H1 (cell line): ENCODE measurements around the gene INCENP. TPM values are rescaled to one million over a fixed set of nuclear protein-coding genes. Genes with fewer than 3 reads are reported as not detected.

Experiments
- CTCF ChIA-PET: fragments of 300-600 bp; sonication (Branson Sonifier 250); formaldehyde crosslinking; loops from one replicate; lab custom pipeline; 2021; ENCODE audit not compliant: partially characterized antibody; lab: Charles Lee
- POLR2A ChIA-PET: fragments of 300-600 bp; sonication (Branson Sonifier 250); formaldehyde crosslinking; loops from one replicate; lab custom pipeline; 2021; ENCODE audit warnings: inconsistent platforms; ENCODE audit not compliant: partially characterized antibody; lab: Charles Lee
- DNase-seq, 2 experiments: peaks; one replicate each; pipeline versions ENCODE4 v3.0.0 to v3.0.0-alpha.2; 2010 to 2022; ENCODE audit warnings: low spot score in 2 of 2, low read depth in 1 of 2, mixed read lengths in 1 of 2
- FAIRE-seq: peaks from 2 replicates; lab custom pipeline; 2011; peaks lifted over from hg19 to GRCh38; lab: Jason Lieb, UNC
- H2AFZ ChIP-seq: 2 replicates; pipeline ENCODE4 v1.8.1; 2012; ENCODE audit warnings: low read length, inconsistent platforms
- H2AK5ac ChIP-seq: 2 replicates; pipeline ENCODE4 v1.6.1; 2013; ENCODE audit warnings: low read depth, low read length
- H2BK120ac ChIP-seq: replicated peaks from 2 replicates; pipeline ENCODE3; 2013; ENCODE audit warnings: low read depth, low read length, inconsistent platforms
- H2BK12ac ChIP-seq: 2 replicates; pipeline ENCODE4 v1.6.1; 2013; ENCODE audit warnings: low read depth, low read length
- H2BK15ac ChIP-seq: 2 replicates; pipeline ENCODE4 v1.6.1; 2013; ENCODE audit warnings: low read length
- H2BK20ac ChIP-seq: 2 replicates; pipeline ENCODE4 v1.6.1; 2013; ENCODE audit warnings: low read length
- H2BK5ac ChIP-seq: 2 replicates; pipeline ENCODE4 v1.6.1; 2013; ENCODE audit warnings: low read depth, low read length
- H3K14ac ChIP-seq: 2 replicates; pipeline ENCODE4 v1.6.1; 2013; ENCODE audit warnings: inconsistent platforms; ENCODE audit not compliant: insufficient read length
- H3K18ac ChIP-seq: 2 replicates; pipeline ENCODE4 v1.6.1; 2013; ENCODE audit warnings: low read length; ENCODE audit errors: extremely low read depth
- H3K23ac ChIP-seq: 2 replicates; pipeline ENCODE4 v1.6.1; 2013; ENCODE audit warnings: inconsistent platforms; ENCODE audit not compliant: insufficient read length
- H3K23me2 ChIP-seq: 2 replicates; pipeline ENCODE4 v1.6.1; 2013; ENCODE audit warnings: low read depth, low read length
- H3K27ac ChIP-seq: 2 replicates; pipeline ENCODE4 v1.6.1; 2011; ENCODE audit warnings: low read depth, low read length, inconsistent platforms
- H3K27me3 ChIP-seq, 4 experiments: replicated peaks in 1 of 4; 1 replicate in 1 of 4; 2 replicates in 3 of 4; pipeline versions ENCODE4 v1.6.1 to v1.8.1; 2011 to 2013; ENCODE audit warnings: low read length in 3 of 4, mild to moderate bottlenecking in 3 of 4, inconsistent platforms in 2 of 4, mixed read lengths in 2 of 4, moderate library complexity in 1 of 4; ENCODE audit not compliant: control insufficient read depth in 3 of 4, insufficient read depth in 3 of 4; ENCODE audit errors: extremely low read depth in 1 of 4
- H3K36me3 ChIP-seq, 4 experiments: 2 replicates each; pipeline versions ENCODE4 v1.6.1 to v1.8.1; 2011 to 2013; ENCODE audit warnings: mild to moderate bottlenecking in 4 of 4, low read length in 3 of 4, moderate library complexity in 2 of 4, control low read depth in 1 of 4, inconsistent platforms in 1 of 4; ENCODE audit not compliant: insufficient read depth in 4 of 4, control insufficient read depth in 2 of 4
- H3K4ac ChIP-seq: replicated peaks from 2 replicates; pipeline ENCODE3; 2013; ENCODE audit warnings: low read length, low read depth, mixed read lengths, inconsistent platforms; ENCODE audit not compliant: insufficient read length
- H3K4me1 ChIP-seq, 4 experiments: replicated peaks in 1 of 4; 1 replicate in 1 of 4; 2 replicates in 3 of 4; pipeline versions ENCODE4 v1.6.1 to v1.8.1; 2011 to 2013; ENCODE audit warnings: low read length in 3 of 4, inconsistent platforms in 2 of 4, mixed read lengths in 1 of 4; ENCODE audit not compliant: insufficient read depth in 4 of 4, control insufficient read depth in 3 of 4
- H3K4me2 ChIP-seq, 2 experiments: 2 replicates each; pipeline versions ENCODE4 v1.6.1 to v1.8.1; 2011 to 2013; ENCODE audit warnings: low read depth in 2 of 2, low read length in 2 of 2, control low read depth in 1 of 2, inconsistent platforms in 1 of 2, mild to moderate bottlenecking in 1 of 2; ENCODE audit not compliant: insufficient read depth in 1 of 2
- H3K4me3 ChIP-seq, 4 experiments: fragments of 200-600, 300-600 bp in 1 of 4; sonication (generic), shearing (Covaris generic), sonication (Bioruptor Twin) in 1 of 4; 2 replicates each; pipeline versions ENCODE4 v1.5.1 to v1.8.1; 2011 to 2016; ENCODE audit warnings: low read length in 4 of 4, low read depth in 3 of 4, control low read depth in 2 of 4, inconsistent platforms in 2 of 4, mild to moderate bottlenecking in 2 of 4, mixed read lengths in 1 of 4, moderate library complexity in 1 of 4; ENCODE audit not compliant: insufficient read depth in 2 of 4; ENCODE audit errors: extremely low read depth in 1 of 4
- H3K56ac ChIP-seq: replicated peaks from 2 replicates; pipeline ENCODE3; 2013; ENCODE audit warnings: low read depth, mild to moderate bottlenecking, mixed read lengths, low read length, inconsistent platforms; ENCODE audit not compliant: insufficient read length
- H3K79me1 ChIP-seq: 2 replicates; pipeline ENCODE4 v1.6.1; 2013; ENCODE audit warnings: low read depth, low read length, control low read depth
- H3K79me2 ChIP-seq, 2 experiments: 2 replicates each; pipeline versions ENCODE4 v1.6.1 to v1.8.1; 2012 to 2013; ENCODE audit warnings: low read length in 2 of 2, mild to moderate bottlenecking in 2 of 2, inconsistent platforms in 1 of 2; ENCODE audit not compliant: insufficient read depth in 2 of 2, control insufficient read depth in 1 of 2
- H3K9ac ChIP-seq, 4 experiments: replicated peaks in 1 of 4; 1 replicate in 1 of 4; 2 replicates in 3 of 4; pipeline versions ENCODE4 v1.6.1 to v1.8.1; 2011 to 2013; ENCODE audit warnings: low read depth in 3 of 4, low read length in 3 of 4, control low read depth in 2 of 4, mild to moderate bottlenecking in 2 of 4, moderate library complexity in 2 of 4, inconsistent platforms in 1 of 4; ENCODE audit errors: extremely low read depth in 1 of 4
- H3K9me3 ChIP-seq, 2 experiments: 2 replicates each; pipeline versions ENCODE4 v1.6.1 to v1.8.1; 2012 to 2013; ENCODE audit warnings: mild to moderate bottlenecking in 2 of 2, moderate library complexity in 2 of 2, control low read depth in 1 of 2, inconsistent platforms in 1 of 2, low read depth in 1 of 2, low read length in 1 of 2, mixed read lengths in 1 of 2; ENCODE audit not compliant: insufficient read depth in 2 of 2
- H4K20me1 ChIP-seq, 2 experiments: replicated peaks in 1 of 2; 2 replicates each; pipeline versions ENCODE3 to v1.8.1; 2011 to 2013; ENCODE audit warnings: inconsistent platforms in 2 of 2, low read length in 2 of 2, mild to moderate bottlenecking in 1 of 2; ENCODE audit not compliant: insufficient read depth in 2 of 2, control insufficient read depth in 1 of 2
- H4K5ac ChIP-seq: 2 replicates; pipeline ENCODE4 v1.6.1; 2013; ENCODE audit warnings: low read length, low read depth, mixed read lengths, inconsistent platforms; ENCODE audit not compliant: insufficient read length
- H4K8ac ChIP-seq: 2 replicates; pipeline ENCODE4 v1.8.0; 2013; ENCODE audit warnings: mild to moderate bottlenecking, moderate library complexity, low read length, inconsistent platforms; ENCODE audit not compliant: insufficient read depth; ENCODE audit errors: extremely low read depth
- H4K91ac ChIP-seq: replicated peaks from 2 replicates; pipeline ENCODE3; 2013; ENCODE audit warnings: low read length, mixed read lengths, inconsistent platforms; ENCODE audit not compliant: insufficient read length
- TCF12 ChIP-seq: IDR thresholded peaks from 2 replicates; pipeline ENCODE4 v1.6.1; 2011; ENCODE audit warnings: low read depth, mild to moderate bottlenecking, low read length
- WGBS, 2 experiments: shearing (Covaris generic) in 1 of 2; methylation state at CpG; one replicate each; pipeline versions ENCODE4 v1.1.6 to v1.1.7; 2013 to 2015; ENCODE audit warnings: low lambda C conversion rate in 2 of 2, mixed read lengths in 2 of 2, inconsistent platforms in 1 of 2, low coverage in 1 of 2, missing lambda C conversion rate in 1 of 2; ENCODE audit not compliant: insufficient replicate concordance in 2 of 2, insufficient coverage in 1 of 2, insufficient read length in 1 of 2; ENCODE audit errors: extremely low coverage in 1 of 2, missing lambda C conversion rate in 1 of 2; 5-methylcytosine and 5-hydroxymethylcytosine counted together
- polyA plus RNA-seq, 7 experiments: library from polyadenylated mRNA; depleted of rRNA in 3 of 7; stranded (reverse) in 5 of 7; unstranded in 2 of 7; fragments of >200 nt in 5 of 7; fragments of 200-250 nt in 2 of 7; gene quantifications; 1 replicate in 5 of 7; 2 replicates in 1 of 7; 4 replicates in 1 of 7; pipeline versions ENCODE4 v1.2.1 to v1.2.3, GENCODE V29; 2011 to 2013; ENCODE audit warnings: missing spikeins in 2 of 7, mixed read lengths in 2 of 7
- total RNA-seq: library from RNA; stranded (reverse); fragmentation: NEBNext Ultra II Directional; extraction: Animal tissue kit (Norgen Biotek cat#: 25700); gene quantifications from 2 replicates; pipeline ENCODE4 v1.2.1, GENCODE V29; 2021

INCENP gene
- total and polyA plus RNA-seq, 2 of the 8 experiments (the other 6 are each of a cell fraction or from before 2014, with no cell fraction given): 25.4 to 132 TPM

GRCh38 chr11:62145261-62145871 lies 21.6 kb downstream of the INCENP start:
- POLR2A ChIA-PET: interaction anchor here (1.0 to 2.4 kb wide), 2 partner anchors 19 to 22 kb away, joined by 3 to 8 read pairs; no protein-coding TSS in a partner anchor
- WGBS, 2 experiments: 86% methylated on average over 11 of the region's 11 CpGs; no CpG with 5 or more reads in 1 of the 2 experiments
- TF ChIP-seq TCF12: no peak

More at GRCh38 chr11:62145261-62145871, 21.6 kb downstream of the INCENP start:
- DNase-seq: no peak
- H4K8ac ChIP-seq: no peak overlapping the region
- H3K79me2 ChIP-seq: no peaks in the 10 kb centered on the region
- no peak overlapping the region for H2AK5ac ChIP-seq
- no peak overlapping the region for H3K9ac ChIP-seq
- no peaks in the 10 kb centered on the region; the same call in 1 of the 2 replicates for H3K79me1 ChIP-seq
- no peak overlapping the region for H2BK120ac ChIP-seq
- no peak overlapping the region for H4K5ac ChIP-seq
- H3K36me3 ChIP-seq: peaks cover 33 to 83% (median 68%) of the 10 kb centered on the region in 4 experiments
- FAIRE-seq: no peak
- H3K56ac ChIP-seq: no peak overlapping the region
- no peak overlapping the region for H3K4me3 ChIP-seq
- no peak overlapping the region for H3K23ac ChIP-seq
- H2AFZ ChIP-seq: no peak overlapping the region
- no peak overlapping the region for H2BK5ac ChIP-seq
- no peaks in the 10 kb centered on the region for H3K9me3 ChIP-seq
- H3K4ac ChIP-seq: no peak overlapping the region
- H3K4me1 ChIP-seq: no peaks in the 10 kb centered on the region
- no peak overlapping the region for H2BK12ac ChIP-seq
- no peak overlapping the region for H2BK15ac ChIP-seq
- no peak overlapping the region for H3K18ac ChIP-seq
- no peaks in the 10 kb centered on the region for H3K27me3 ChIP-seq
- CTCF ChIA-PET: interaction anchor here (1.1 to 1.4 kb wide), 2 partner anchors 15 to 99 kb away, joined by 3 read pairs; no protein-coding TSS in a partner anchor
- H4K20me1 ChIP-seq: peaks cover 0 to 17% of the 10 kb centered on the region in 2 experiments
- H3K14ac ChIP-seq: no peak overlapping the region
- H3K27ac ChIP-seq: no peak overlapping the region
- H3K4me2 ChIP-seq: no peak overlapping the region
- no peak overlapping the region for H2BK20ac ChIP-seq
- no peak overlapping the region for H4K91ac ChIP-seq
- H3K23me2 ChIP-seq: no peaks in the 10 kb centered on the region
